HG02981 (cell line): ENCODE data around the gene DFFB.

Experiments
- ATAC-seq: cut with Tn5 transposase; IDR thresholded peaks from one replicate; pipeline ENCODE4 v1.9.1; 2021; ENCODE audit warnings: mild to moderate bottlenecking, moderate library complexity; ENCODE audit not compliant: unreplicated experiment

DFFB gene

GRCh38 chr1:3869751-3870301, 12.6 kb downstream of the DFFB start:
- ATAC-seq: no peak

GRCh38 chr1:3871451-3871805, 14.2 kb downstream of the DFFB start:
- no peak for ATAC-seq

DNA sequence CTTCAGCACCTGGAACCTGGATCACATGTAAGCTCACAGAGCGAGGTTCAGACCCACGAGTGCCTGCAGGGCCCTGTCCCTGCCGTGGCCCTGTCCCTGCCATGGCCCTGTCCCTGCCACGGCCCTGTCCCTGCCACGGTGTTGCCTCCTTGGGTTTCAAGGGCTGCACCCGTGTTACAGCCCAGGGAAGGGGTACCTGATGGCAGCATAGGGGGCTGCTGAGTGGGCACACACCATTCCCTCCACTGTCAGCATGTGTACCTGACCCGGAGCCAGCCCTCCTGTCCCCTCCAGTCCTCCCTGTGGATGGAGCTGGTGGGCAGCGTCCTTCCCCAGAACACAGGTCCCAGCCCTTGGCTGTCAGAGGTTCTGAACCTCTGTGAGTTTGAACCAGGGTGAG, 15.3 kb downstream of the DFFB start:
- no peak for ATAC-seq

GRCh38 chr1:3874736-3875135, 17.5 kb downstream of the DFFB start:
- ATAC-seq: no peak

DNA sequence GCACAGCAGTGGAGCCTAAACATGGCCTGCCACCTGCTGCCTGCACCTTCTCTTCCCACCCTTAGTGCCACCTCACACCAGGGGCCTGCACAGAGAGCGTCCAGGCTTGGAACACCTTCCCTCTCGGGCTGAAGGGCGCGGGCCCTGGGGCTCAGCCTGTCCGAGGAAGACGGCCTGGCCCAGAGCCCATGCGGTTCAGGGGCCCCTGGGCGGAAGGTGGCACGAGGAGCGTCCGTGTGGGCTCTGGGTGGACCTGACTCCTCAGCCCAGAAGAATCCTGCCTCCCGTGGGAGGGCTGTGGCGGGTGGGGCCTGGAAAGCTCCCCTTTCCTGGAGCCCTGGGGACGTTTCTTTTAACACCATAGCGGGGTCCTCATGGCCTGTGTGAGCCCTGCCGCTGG, 19.4 kb downstream of the DFFB start:
- no peak for ATAC-seq

- no peak for ATAC-seq
Measured at GRCh38 chr1:3879099-3879498, 21.8 kb downstream of the DFFB start.

DNA sequence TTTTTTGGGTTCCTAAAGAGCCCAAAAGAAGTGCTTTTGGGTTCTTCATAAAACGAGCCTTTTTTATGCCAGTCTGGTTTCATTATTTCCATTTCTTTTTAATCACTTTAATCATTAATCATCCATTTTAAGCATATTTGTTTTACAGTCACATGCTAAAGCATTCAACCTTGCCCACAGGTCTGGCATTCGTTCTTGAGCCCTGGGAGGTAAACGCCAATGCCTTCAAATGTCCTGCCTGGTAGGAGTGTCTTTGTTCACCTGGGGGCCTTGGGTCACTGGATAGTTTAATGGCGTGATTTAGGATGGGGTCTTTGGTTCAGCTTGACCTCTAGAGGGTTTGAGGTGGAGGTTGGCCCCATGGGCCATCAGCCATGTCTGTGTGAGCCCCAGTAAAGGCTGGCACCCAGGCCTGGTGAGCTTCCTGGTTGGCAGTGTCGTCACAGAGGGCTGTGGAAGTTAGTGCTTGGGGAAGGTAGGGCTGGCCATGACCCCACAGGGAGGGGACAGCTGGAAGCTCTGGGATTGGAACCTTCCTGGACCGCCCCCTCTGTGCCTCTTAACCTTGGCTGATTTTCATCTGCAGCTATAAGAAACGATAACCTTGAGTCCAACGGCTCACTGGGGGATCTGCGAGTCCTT, 22.6 kb downstream of the DFFB start:
- ATAC-seq: no peak

GRCh38 chr1:3880429-3881192, 23.3 kb downstream of the DFFB start:
- no peak for ATAC-seq

DNA sequence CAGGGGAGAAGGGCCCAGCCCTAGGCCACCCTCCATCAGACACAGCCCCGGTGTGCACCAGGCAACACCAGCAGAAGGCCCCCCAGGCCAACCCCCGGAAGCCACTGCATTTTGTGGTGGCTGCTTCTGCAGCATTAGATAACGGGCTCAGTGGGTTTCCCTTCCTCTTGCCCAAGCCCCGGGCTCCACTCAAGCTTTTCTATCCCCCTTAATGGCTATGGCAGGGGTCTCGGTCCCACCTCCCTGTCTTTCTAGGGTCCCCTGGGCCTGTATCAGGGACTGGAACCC, 23.9 kb downstream of the DFFB start:
- no peak for ATAC-seq

DNA sequence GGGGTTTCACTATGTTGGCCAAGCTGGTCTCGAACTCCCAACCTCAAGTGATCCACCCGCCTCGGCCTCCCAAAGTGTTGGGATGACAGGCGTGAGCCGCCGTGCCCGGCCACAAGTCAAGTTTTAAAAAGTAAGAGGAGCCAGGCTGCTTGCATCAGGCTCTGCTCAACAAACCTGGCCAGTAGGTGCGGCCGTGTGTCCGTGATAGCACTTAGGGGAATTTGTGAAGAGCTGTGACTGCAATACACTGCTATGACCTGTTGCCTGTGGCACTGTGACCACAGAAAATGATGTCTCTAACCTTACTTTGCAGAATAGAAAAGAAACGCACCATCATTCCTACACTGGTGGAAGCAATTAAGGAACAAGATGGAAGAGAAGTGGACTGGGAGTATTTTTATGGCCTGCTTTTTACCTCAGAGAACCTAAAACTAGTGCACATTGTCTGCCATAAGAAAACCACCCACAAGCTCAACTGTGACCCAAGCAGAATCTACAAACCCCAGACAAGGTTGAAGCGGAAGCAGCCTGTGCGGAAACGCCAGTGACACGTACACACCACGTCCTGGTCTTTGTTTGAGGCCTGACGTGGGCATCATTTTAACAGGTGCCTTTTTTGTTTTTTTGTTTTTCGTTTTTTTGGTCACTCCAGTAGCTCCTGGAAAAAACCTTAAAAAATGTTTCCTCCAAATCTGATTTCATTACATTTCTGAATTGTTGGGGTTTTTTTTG, 26.1 kb downstream of the DFFB start:
- no peak for ATAC-seq

GRCh38 chr1:3884966-3885365, 27.7 kb downstream of the DFFB start:
- no peak for ATAC-seq

DNA sequence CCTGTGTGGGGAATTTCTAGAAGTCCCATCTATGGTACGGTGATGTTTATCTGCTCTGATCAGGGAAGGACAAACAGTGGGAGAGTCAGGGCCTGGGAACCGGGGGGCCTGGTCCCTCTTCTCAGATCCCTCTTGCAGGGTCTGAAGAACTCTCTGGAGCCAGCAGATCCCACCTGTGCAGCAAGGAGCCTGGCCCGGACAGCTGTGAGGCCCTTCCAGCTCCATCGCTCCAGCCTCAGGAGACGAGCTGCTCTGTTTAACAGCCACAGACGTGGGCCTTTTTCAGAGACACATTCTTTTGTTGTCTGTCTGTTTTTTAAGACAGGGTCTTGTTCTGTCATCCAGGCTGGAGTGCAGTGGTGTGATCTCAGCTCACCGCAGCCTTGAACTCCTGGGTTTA, 28.3 kb downstream of the DFFB start:
- no peak for ATAC-seq

- ATAC-seq: no peak
Measured at GRCh38 chr1:3886106-3886670, 28.9 kb downstream of the DFFB start.

GRCh38 chr1:3886691-3887090, 29.4 kb downstream of the DFFB start:
- ATAC-seq: no peak

DNA sequence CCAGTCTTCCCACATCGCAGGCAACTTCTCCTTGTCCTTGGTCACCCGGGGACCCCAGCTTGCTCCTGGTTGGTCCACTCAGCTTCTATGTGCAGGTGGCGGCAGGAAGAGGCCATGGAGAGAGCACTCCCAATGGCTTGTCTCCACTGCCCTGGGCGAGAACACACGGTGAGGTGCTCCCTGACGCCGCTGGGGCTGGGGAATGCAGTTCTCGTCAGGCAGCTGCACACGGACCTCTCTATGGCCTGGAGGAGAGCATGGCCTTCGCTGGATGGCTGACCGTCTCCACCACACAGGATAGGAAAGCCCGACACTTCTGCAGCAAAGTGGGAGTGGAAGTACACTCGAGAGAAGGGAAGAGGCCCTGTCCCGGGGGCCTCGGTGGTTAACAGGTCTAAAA, 31.0 kb downstream of the DFFB start:
- no peak for ATAC-seq

DNA sequence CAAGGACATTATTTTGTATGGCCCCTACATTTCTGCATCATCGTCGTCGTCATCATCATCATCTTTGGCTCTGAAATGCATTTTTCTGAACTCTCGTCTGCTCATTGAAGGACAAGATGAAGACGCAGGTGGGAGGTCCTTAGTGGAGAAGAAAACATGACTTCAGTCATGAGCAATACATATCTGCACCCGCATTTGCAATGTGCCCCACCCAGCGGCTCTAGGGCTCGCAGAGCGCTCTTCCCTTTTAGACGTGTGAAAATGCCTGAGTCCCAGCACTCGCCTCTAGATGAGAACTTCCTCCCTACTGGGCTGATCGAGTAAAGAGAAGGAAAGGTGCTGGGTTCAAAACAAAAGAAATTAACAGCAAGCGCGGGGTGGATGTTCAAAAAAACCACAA, 32.7 kb downstream of the DFFB start:
- ATAC-seq: no peak

GRCh38 chr1:3890389-3891328, 33.4 kb downstream of the DFFB start:
- ATAC-seq: peak; percentile 64

GRCh38 chr1:3891329-3891865, 34.1 kb downstream of the DFFB start:
- no peak for ATAC-seq

- no peak for ATAC-seq
Measured at GRCh38 chr1:3892748-3893147, 35.5 kb downstream of the DFFB start.

GRCh38 chr1:3893190-3893589, 35.9 kb downstream of the DFFB start:
- ATAC-seq: no peak
